OCI-LY7 (cell line): ENCODE data around the gene STK32C.

ENCODE experiments used
- CTCF ChIP-seq: fragments of 200-600 bp; sonication (generic); conservative IDR thresholded peaks from 2 replicates; pipeline ENCODE4 v1.5.1; 2014; ENCODE audit warnings: mild to moderate bottlenecking, antibody characterized with exemption, low read length, moderate library complexity, mixed read lengths
- EZH2phosphoT487 ChIP-seq: fragments of 200-600 bp; sonication (generic); IDR thresholded peaks from 2 replicates; pipeline ENCODE4 v1.6.1; 2018; ENCODE audit warnings: low read depth, borderline replicate concordance, mild to moderate bottlenecking, mixed run types, antibody characterized with exemption, low read length, moderate library complexity, mixed read lengths

DNA sequence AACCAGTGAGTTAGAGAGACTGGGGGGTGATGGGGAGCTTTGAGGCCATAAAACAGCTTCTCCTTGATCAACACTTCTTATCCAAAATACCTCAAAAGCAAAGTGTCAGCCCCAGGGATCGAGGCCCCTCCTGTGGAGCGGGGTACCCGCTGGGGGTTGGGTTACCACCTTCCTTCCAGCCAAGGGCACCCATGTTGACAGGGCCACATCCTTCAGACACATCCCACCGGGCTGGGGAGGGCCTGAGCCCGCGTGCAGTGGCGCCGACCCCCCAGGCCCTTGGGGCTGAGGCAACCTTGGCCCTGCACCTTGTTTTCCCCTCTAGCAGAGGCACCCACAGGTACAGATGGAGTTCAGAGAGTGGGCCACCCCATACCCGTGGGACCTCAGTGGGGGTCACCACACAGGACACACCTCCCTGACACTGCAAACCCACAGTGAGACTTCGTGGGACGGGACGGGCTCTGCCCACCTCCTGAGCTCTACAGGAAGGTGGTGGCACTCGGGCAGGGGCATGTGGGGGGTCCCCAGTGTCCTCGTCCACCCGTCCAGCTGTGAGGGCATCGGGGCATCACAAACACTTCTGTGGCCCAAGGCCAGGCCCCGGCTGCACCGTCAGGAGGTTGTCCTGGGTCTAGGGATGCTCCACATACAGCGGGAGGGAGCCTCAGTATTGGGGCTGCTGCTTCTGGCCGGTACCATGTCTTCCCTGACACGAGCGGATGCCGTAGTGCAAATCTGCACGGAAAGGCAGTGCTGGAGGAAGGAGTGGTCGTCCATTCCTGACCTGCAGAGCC, 110.3 kb downstream of the STK32C start:
- TF ChIP-seq CTCF (no peak), EZH2phosphoT487 (no peak)
